HEK293 (cell line): Measurements from ENCODE around the gene PIP5K1B.

Experiments
- CTCF ChIA-PET: fragments of 350-600 bp; formaldehyde crosslinking; extraction: SDS; loops from one replicate; lab custom pipeline; 2021; ENCODE audit warnings: antibody characterized with exemption; lab: Yijun Ruan, JAX
- POLR2A ChIA-PET: fragments of 300-600 bp; formaldehyde crosslinking; extraction: SDS; loops from one replicate; lab custom pipeline; 2020; ENCODE audit warnings: antibody characterized with exemption, inconsistent platforms; lab: Yijun Ruan, JAX
- H3K27ac ChIP-seq: fragments of 200-500 bp; sonication (Bioruptor generic); 2 replicates; pipeline ENCODE4 v1.5.1; 2014; ENCODE audit warnings: low read depth, low read length, control low read depth, inconsistent platforms; ENCODE audit errors: extremely low read depth
- H3K36me3 ChIP-seq, 2 experiments: fragments of 200-500 bp in 1 of 2; sonication (Bioruptor generic) in 1 of 2; 1 replicate in 1 of 2; 2 replicates in 1 of 2; pipeline ENCODE4 v1.5.1; 2014 to 2017; ENCODE audit warnings: inconsistent platforms in 2 of 2, low read length in 2 of 2; ENCODE audit not compliant: control insufficient read depth in 2 of 2, insufficient read depth in 1 of 2
- H3K4me1 ChIP-seq: fragments of 200-500 bp; sonication (Bioruptor generic); 2 replicates; pipeline ENCODE4 v1.5.1; 2014; ENCODE audit warnings: mild to moderate bottlenecking, low read length, inconsistent platforms; ENCODE audit not compliant: control insufficient read depth, insufficient read depth
- H3K4me3 ChIP-seq: 2 replicates; pipeline ENCODE4 v1.5.1; 2011; ENCODE audit warnings: low read depth, mild to moderate bottlenecking, control low read depth, low read length, moderate library complexity
- H3K9me3 ChIP-seq: fragments of 200-500 bp; sonication (Bioruptor generic); 2 replicates; pipeline ENCODE4 v1.5.1; 2014; ENCODE audit warnings: low read depth, low read length, inconsistent platforms; ENCODE audit not compliant: control insufficient read depth, insufficient read depth
- BCL11B ChIP-seq: fragments of 450-650 bp; formaldehyde crosslinking; IDR thresholded peaks from 2 replicates; pipeline ENCODE4 v1.5.1; 2016; ENCODE audit warnings: low read depth, missing biosample characterization, missing genetic modification characterization
- OSR2 ChIP-seq: fragments of 450-650 bp; formaldehyde crosslinking; IDR thresholded peaks from 2 replicates; pipeline ENCODE4 v1.5.1; 2016; ENCODE audit warnings: missing biosample characterization, missing genetic modification characterization
- SP7 ChIP-seq: fragments of 450-650 bp; formaldehyde crosslinking; IDR thresholded peaks from 2 replicates; pipeline ENCODE4 v1.5.1; 2016; ENCODE audit warnings: missing biosample characterization, missing genetic modification characterization
- ZNF10 ChIP-seq: fragments of 450-650 bp; formaldehyde crosslinking; IDR thresholded peaks from 2 replicates; pipeline ENCODE4 v1.5.1; 2017; ENCODE audit warnings: missing biosample characterization, missing genetic modification characterization
- ZNF175 ChIP-seq: fragments of 450-650 bp; formaldehyde crosslinking; IDR thresholded peaks from 2 replicates; pipeline ENCODE4 v1.5.1; 2016; ENCODE audit warnings: missing biosample characterization, missing genetic modification characterization
- ZNF211 ChIP-seq: fragments of 450-650 bp; formaldehyde crosslinking; IDR thresholded peaks from 2 replicates; pipeline ENCODE4 v1.5.1; 2016; ENCODE audit warnings: low read depth, missing biosample characterization, missing genetic modification characterization
- ZNF341 ChIP-seq: fragments of 450-650 bp; formaldehyde crosslinking; IDR thresholded peaks from 2 replicates; pipeline ENCODE4; 2016; ENCODE audit warnings: low read depth, missing biosample characterization, missing genetic modification characterization
- ZNF48 ChIP-seq: fragments of 450-650 bp; formaldehyde crosslinking; IDR thresholded peaks from 2 replicates; pipeline ENCODE4 v1.5.1; 2016; ENCODE audit warnings: missing biosample characterization, missing genetic modification characterization
- ZNF585B ChIP-seq: fragments of 450-650 bp; formaldehyde crosslinking; IDR thresholded peaks from 2 replicates; pipeline ENCODE4 v1.5.1; 2016; ENCODE audit warnings: missing biosample characterization, missing genetic modification characterization
- ZNF658 ChIP-seq: fragments of 450-650 bp; formaldehyde crosslinking; IDR thresholded peaks from 2 replicates; pipeline ENCODE4; 2016; ENCODE audit warnings: missing biosample characterization, missing genetic modification characterization
- ZNF776 ChIP-seq: fragments of 450-650 bp; formaldehyde crosslinking; IDR thresholded peaks from 2 replicates; pipeline ENCODE4 v1.5.0; 2017; ENCODE audit warnings: missing biosample characterization, missing genetic modification characterization, borderline replicate concordance
- ZNF777 ChIP-seq: fragments of 450-650 bp; formaldehyde crosslinking; IDR thresholded peaks from 2 replicates; pipeline ENCODE4 v1.5.1; 2017; ENCODE audit warnings: missing biosample characterization, missing genetic modification characterization, borderline replicate concordance
- TF ChIP-seq, protein P1 (sequence below): fragments of 450-650 bp; formaldehyde crosslinking; IDR thresholded peaks from 2 replicates; pipeline ENCODE4 v1.5.1; 2017; ENCODE audit warnings: missing biosample characterization, missing genetic modification characterization
- TF ChIP-seq, protein P2 (sequence below): fragments of 450-650 bp; formaldehyde crosslinking; IDR thresholded peaks from 2 replicates; pipeline ENCODE4 v1.5.1; 2016; ENCODE audit warnings: missing biosample characterization, missing genetic modification characterization
- TF ChIP-seq, protein P3 (sequence below): fragments of 450-650 bp; formaldehyde crosslinking; IDR thresholded peaks from 2 replicates; pipeline ENCODE4 v1.5.0; 2017; ENCODE audit warnings: missing biosample characterization, missing genetic modification characterization, borderline replicate concordance

PIP5K1B gene

DNA sequence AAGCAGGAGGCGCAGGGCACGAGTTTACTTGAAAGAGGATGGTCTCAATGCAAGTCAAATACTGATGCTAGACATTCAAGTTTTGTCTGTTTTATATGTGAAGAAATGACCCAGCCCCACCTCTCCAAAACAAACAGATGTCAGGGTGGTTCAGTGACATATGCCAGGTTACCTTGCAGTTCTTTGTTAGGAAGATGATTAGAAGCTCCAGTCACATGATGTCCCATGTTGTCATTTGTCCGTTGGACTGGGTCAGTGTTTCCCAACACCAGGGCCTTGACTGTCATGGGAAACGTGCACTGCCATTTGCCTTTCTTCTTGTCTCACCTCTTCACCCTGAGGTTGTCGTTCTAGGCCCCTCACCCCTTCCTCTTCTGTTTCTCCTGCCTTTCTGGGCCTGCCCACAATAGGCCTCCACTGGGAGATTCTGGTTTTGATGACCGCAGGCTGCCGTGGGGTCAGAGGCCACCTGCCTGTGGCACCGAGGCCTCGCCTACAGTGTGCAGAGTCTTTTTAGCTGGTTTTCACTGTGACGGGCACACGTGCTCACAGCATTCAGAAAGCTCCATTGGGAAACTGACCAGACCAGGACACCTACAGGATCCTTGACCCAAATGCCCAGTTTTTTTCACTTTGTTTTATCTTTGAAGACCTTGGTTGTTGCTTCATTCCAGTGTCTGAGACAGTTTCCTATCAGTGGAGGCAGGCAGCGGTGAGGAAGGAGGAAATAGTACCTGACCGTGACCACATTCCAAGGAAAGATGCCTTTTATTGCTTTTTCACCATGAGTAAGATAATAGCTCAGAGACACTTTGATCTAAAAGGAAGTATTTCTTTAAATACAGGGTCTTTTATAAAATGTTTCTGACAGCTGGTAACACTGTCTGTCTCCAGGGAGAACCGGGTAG lies 123.1 kb downstream of the PIP5K1B start:
- Histone ChIP-seq H3K27ac (no peak overlapping the region), H3K36me3 (no peaks in the 10 kb centered on the region), H3K4me3 (no peak overlapping the region), H3K9me3 (no peaks in the 10 kb centered on the region), H3K4me1 (no peaks in the 10 kb centered on the region)
- CTCF ChIA-PET = interaction anchor here (0.6 kb wide), 1 partner anchor 89 kb away, joined by 5 read pairs; no protein-coding TSS in a partner anchor
- TF ChIP-seq SP7 (tag by site-specific recombination) (no peak), ZNF211 (tag by site-specific recombination) (no peak), OSR2 (tag by site-specific recombination) (no peak), BCL11B (tag by site-specific recombination) (no peak), ZNF10 (no peak), ZNF585B (tag by site-specific recombination) (no peak), ZNF48 (tag by site-specific recombination) (no peak), ZNF341 (tag by site-specific recombination) (no peak)
- TF ChIP-seq, protein P1, sequence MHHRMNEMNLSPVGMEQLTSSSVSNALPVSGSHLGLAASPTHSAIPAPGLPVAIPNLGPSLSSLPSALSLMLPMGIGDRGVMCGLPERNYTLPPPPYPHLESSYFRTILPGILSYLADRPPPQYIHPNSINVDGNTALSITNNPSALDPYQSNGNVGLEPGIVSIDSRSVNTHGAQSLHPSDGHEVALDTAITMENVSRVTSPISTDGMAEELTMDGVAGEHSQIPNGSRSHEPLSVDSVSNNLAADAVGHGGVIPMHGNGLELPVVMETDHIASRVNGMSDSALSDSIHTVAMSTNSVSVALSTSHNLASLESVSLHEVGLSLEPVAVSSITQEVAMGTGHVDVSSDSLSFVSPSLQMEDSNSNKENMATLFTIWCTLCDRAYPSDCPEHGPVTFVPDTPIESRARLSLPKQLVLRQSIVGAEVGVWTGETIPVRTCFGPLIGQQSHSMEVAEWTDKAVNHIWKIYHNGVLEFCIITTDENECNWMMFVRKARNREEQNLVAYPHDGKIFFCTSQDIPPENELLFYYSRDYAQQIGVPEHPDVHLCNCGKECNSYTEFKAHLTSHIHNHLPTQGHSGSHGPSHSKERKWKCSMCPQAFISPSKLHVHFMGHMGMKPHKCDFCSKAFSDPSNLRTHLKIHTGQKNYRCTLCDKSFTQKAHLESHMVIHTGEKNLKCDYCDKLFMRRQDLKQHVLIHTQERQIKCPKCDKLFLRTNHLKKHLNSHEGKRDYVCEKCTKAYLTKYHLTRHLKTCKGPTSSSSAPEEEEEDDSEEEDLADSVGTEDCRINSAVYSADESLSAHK (tag by site-specific recombination) = no peak
- TF ChIP-seq, protein P2, sequence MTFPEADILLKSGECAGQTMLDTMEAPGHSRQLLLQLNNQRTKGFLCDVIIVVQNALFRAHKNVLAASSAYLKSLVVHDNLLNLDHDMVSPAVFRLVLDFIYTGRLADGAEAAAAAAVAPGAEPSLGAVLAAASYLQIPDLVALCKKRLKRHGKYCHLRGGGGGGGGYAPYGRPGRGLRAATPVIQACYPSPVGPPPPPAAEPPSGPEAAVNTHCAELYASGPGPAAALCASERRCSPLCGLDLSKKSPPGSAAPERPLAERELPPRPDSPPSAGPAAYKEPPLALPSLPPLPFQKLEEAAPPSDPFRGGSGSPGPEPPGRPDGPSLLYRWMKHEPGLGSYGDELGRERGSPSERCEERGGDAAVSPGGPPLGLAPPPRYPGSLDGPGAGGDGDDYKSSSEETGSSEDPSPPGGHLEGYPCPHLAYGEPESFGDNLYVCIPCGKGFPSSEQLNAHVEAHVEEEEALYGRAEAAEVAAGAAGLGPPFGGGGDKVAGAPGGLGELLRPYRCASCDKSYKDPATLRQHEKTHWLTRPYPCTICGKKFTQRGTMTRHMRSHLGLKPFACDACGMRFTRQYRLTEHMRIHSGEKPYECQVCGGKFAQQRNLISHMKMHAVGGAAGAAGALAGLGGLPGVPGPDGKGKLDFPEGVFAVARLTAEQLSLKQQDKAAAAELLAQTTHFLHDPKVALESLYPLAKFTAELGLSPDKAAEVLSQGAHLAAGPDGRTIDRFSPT (tag by site-specific recombination) = no peak
- POLR2A ChIA-PET = no interaction called here

DNA sequence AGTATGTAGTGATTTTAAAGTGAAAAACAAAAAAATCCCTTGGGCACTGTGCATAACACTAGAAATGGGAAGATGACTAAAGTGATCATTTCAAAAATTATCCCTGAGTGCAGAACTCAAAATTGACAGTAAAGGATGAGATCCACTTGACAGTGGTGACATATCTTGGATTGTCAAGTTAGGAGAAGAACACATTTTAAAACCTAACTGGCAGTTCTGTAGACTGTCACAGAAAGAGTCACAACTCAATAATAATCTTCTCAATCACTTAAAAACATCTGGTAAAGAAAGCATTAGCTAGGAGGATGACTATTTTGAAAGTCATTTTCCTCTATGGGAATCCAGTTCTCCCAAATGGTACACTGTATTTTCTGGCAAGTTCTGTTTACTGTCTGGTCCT lies 127.1 kb downstream of the PIP5K1B start:
- Histone ChIP-seq H3K9me3 (no peaks in the 10 kb centered on the region), H3K4me3 (no peak overlapping the region), H3K36me3 (no peaks in the 10 kb centered on the region), H3K4me1 (no peaks in the 10 kb centered on the region), H3K27ac (no peak overlapping the region)
- ChIA-PET CTCF (interaction anchor here (0.9 kb wide), 1 partner anchor 12 kb away, joined by 3 read pairs; no protein-coding TSS in a partner anchor), POLR2A (no interaction called here)
- TF ChIP-seq, protein P3, sequence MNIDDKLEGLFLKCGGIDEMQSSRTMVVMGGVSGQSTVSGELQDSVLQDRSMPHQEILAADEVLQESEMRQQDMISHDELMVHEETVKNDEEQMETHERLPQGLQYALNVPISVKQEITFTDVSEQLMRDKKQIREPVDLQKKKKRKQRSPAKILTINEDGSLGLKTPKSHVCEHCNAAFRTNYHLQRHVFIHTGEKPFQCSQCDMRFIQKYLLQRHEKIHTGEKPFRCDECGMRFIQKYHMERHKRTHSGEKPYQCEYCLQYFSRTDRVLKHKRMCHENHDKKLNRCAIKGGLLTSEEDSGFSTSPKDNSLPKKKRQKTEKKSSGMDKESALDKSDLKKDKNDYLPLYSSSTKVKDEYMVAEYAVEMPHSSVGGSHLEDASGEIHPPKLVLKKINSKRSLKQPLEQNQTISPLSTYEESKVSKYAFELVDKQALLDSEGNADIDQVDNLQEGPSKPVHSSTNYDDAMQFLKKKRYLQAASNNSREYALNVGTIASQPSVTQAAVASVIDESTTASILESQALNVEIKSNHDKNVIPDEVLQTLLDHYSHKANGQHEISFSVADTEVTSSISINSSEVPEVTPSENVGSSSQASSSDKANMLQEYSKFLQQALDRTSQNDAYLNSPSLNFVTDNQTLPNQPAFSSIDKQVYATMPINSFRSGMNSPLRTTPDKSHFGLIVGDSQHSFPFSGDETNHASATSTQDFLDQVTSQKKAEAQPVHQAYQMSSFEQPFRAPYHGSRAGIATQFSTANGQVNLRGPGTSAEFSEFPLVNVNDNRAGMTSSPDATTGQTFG (tag by site-specific recombination) = no peak
- TF ChIP-seq ZNF658 (tag by site-specific recombination) = no peak
- TF ChIP-seq ZNF776 (tag by site-specific recombination) = no peak
- no peak for TF ChIP-seq ZNF175 (tag by site-specific recombination)
- no peak for TF ChIP-seq ZNF341 (tag by site-specific recombination)
- TF ChIP-seq ZNF777 (tag by site-specific recombination) = no peak
